HG03039 (cell line): ENCODE data around the gene ZNF627.
"Not testable (repeated sequence)": the region's sequence is repeated elsewhere in the genome, so short reads cannot be mapped to it uniquely, and the experiment has no call there.

Source experiments
- ATAC-seq: cut with Tn5 transposase; IDR thresholded peaks from one replicate; pipeline ENCODE4 v1.9.1; 2021; ENCODE audit warnings: mild to moderate bottlenecking, moderate library complexity; ENCODE audit not compliant: unreplicated experiment

Gene ZNF627

DNA sequence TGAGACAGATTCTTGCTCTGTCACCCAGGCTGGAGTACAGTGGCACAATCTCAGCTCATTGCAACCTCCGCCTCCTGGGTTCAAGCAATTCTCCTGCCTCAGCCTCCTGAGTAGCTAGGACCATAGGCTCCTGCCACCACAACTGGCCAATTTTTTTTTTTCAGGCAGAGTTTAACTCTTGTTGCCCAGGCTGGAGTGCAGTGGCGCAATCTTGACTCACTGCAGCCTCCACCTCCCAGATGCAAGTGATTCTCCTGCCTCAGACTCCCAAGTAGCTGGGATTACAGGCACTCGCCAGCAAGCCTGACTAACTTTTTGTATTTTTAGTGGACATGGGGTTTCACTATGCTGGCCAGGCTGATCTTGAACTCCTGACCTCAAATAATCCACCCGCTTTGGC lies 23.5 kb upstream of the ZNF627 start:
- not testable (repeated sequence) for ATAC-seq

DNA sequence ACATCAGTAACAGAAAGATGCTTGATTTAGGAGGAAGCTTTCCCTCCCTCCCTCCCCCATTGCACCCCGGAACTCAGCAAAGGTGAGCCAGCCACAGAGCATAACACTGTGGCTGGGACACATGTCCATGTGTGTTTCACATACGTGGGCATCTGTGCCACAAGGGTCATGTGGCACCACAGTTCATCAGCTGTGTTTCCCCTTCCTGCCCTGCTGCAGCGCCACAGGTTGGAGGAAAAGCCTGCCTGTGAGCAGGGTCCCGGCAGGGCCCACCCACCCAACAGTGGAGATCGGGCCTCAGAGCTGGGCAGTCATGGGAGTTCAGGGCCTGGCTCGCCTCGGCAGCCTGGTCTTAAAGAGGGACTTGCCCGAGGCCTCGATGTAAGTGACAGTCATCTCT lies 22.6 kb upstream of the ZNF627 start:
- ATAC-seq = no peak

DNA sequence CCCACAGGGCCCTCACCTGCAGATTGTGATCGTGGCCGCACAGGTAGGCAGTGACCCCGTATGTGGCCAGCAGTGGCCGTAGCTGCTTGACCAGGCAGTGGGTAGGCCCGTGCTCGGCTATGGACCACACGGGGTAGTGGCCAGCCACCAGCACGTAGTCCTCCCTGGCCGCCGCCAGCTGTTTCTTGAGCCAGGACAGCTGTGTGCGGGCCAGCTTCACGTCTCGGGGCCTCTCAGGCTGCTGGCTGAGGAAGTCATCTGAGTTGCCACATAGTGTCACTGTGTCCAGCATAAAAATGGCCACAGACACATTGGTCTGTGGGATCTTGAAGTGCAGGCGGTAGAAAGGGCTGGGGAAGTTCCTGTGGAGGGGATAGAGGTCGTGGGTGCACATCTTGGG lies 21.1 kb upstream of the ZNF627 start:
- no peak for ATAC-seq

DNA sequence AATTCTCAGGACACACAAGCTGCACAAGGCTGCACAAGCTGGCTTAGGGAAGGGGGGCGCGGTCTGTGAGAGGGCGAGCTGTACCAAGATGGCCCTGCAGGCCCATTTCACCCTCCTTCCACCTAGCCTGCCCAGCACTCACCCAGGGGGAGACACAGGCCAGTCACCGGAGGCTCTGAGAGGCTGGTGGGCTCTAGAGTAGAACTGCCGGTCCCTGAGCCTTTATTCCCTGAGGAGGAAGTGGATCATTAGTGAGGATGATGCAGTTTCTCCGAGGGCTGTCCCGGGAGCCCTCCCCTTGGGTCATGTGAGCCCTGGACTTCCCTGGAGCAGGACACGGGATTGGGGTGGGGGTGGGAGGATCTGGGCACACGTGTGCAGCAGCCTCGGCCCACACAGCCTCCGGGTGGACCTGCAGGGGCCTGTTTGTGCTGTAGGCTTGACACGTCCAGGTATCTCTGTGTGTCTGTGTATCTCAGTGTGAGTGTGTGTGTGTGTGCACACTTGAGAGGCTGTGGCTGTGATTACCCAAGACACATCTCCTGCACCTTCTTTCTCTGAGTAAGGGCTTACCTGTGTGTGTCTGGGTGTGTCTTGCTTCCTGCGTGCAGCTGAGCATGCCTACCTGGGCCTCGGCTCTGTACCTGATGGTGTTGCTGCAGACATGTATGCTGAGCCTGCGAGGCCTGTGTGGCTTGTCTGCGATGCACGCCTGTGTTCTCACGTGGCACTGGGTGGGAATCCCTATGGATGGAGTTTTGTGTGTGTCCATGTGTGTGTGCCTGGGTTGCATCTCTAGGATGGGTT lies 19.6 kb upstream of the ZNF627 start, which contains the start of gene ACP5:
ACP5 (minus strand) TSS at position 195 of the 807 bp plus-strand sequence. CDS start 328 bp downstream, outside the sequence.
- no peak for ATAC-seq

DNA sequence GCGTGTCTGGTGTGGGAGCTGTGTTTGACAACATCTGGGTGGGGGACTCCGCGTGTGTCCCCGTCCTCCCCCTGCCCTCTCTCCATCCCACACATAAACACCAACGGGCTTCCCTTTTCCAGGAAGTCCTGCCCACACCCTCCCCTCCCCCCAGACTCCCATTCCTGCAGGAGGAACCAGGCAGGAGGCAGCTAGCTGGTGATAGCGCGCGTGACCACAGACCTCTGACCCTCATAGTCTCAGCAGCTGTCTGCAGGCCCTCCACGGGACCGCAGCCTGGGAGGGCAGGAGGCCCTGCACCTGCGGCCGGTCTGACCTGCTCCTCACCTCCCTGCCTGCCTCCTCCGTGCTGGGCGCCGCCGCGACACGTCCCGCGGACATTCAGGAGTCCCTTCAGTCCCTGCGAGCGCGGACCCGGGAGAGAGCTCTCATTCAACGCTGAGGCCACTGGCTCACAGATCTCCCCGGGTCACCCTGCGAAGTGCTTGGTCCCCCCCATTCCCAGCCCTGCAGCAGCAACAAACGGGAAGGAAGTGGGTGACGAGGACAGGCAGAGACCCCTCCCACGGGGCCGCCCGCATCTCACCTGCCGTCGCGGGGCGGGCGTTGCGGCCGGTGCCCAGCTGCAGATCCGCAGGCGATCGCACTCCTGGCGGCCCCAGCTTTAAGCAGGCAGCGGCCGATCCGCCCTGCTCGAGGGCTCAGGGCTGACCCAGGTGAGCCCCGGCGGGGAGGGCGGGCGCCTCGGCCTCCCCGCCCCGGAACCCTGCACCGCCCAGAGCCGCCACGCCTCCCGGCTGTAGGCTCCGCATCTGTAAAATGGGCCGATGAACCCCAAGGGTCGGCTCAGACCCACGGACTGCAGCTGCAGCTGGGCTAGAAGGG lies 18.8 kb upstream of the ZNF627 start:
- ATAC-seq = no peak

DNA sequence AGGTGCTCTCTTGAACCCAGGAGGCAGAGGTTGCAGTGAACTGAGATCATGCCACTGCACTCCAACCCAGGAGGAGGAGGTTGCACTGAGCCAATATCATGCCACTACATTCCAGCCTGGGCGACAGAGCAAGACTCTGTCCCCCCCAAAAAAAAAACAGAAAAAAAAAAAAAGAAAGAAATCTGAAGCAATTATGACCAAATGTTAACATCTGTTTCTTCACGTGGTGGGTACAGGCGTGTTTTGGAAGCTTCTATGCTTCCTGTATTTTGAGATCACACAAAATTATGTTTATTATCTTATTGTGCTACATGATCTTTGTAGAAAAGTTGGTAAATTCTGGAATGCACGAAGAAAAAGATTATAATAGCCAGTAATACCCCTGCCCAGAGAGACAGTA lies 17.2 kb upstream of the ZNF627 start:
- no peak for ATAC-seq

DNA sequence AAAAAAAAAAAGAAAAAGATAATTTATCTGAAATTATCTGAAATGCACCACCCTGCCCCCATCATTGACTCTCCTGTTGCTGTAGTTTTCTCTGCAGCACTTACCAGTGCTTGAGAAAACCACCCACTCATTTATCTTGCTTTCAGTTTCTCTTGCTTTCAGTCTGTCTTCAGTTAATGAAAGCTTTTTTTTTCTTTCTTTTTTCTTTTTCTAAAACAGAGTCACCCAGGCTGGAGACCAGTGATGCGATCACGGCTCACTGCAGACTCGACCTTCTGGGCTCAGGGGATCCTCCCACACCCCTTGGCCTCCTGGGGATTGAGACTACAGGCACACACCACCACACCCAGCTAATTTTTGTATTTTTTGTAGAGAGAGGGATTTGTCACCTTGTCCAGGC lies 15.5 kb upstream of the ZNF627 start:
- peak; percentile 44 for ATAC-seq

DNA sequence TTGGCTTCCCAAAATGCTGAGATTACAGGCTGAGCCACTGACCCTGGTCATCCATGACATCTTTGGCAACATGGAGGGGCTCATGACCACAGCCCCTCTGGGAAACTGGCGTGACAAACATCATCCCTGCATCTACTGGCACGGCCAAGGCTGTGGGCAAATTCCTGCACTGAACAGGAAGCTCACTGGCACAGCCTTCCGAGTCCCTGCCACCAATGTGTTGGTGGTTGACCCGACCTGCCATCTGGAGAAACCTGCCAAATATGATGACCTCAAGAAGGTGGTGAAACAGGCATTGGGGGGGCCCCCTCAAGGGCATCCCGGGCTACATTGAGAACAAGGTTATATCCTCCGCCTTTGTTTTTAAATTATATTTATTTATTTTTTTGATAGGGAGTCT lies 11.0 kb upstream of the ZNF627 start:
- no peak for ATAC-seq

DNA sequence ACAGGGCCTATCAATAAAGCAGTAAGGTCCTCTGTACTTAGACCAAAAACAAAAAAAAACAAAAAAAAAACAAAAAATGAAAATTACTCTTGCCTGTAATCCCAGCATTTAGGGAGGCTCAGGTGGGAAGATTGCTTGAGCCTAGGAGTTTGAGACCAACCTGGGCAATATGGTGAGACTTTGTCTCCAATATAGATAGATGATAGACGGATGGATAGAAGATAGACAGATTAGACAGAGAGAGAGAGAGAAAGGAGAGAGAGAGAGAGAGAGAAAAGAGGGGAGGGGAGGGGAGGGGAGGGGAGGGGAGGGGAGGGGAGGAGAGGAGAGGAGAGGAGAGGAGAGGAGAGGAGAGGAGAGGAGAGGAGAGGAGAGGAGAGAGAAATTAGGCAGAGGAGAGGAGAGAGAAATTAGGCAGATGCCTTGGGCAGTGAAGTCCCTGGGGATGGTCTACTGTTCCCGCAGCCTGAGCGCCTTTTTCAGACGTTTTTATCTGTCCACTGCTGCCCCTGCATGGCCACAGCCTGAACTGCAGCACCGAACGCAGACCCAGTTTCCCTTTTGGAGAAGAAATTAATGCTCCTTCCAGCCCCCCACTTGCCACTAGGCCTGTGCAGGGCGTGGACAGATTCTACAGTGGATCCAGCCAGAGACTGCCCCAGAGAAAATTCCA lies 9.8 kb upstream of the ZNF627 start:
- ATAC-seq = no peak

DNA sequence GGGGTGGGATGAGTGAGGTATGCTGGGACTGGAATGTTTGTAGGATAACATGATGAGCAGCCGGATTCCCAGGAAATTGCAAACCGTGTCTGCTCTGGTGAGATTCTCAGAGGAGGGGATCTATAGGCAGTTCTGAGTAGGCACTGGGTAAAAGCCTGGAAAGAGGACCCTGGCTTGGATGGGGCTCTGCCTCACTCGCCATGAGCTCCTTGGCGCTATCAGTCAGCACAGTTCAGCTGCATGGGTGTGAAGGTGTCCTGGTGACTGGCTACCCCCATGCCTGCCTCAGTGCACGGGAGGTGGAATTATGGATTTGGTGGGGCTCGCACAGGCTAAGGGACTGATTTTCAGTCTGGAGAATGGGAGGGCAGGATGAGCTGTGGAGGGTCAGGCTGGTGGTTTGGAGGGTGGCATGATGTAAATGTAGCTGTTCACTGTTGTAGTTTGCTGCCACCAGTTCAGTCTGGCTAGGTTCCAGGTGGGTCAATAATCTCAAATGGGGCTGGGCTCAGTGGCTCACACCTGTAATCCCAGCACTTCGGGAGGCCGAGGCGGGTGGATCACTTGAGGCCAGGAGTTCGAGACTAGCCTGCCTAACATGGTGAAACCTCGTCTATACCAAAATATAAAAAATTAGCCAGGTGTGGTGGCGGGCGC lies 9.2 kb upstream of the ZNF627 start:
- ATAC-seq = no peak

DNA sequence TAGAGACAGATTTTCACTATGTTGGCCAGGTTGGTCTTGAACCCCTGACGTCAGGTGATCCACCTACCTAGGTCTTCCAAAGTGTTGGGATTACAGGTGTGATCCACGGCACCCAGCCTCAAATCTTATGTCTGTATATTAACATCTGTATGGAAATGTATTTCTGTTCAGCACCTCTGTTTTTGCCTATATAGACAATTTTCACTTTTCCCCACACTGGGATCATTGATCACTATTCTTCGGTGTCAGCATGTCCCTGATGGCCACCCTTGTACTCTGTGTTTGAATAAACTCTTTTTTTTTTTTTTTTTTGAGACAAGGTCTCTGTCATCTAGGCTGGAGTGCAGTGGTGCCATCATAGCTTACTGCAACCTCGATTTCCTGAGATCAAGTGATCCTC lies 3.2 kb upstream of the ZNF627 start:
- ATAC-seq = no peak

DNA sequence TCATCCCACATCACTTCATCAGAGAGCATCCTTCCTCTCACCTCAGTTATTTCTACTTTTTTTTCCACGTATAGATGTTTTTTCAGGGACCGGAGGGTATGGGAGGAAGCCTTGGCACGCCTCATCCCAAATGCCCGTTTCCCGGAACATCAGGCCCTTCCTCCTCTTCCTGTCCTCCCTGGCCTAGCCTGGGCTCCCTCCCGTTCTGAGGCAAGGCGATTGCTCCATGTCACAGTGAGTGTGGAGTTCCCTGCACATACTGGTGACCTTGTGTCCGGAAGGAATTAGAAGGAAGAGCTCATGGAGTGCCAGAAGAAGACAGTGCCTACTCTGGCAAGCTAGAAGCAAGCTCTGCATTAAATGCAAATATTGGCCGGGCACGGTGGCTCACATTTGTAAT lies 1.1 kb upstream of the ZNF627 start:
- ATAC-seq = no peak

DNA sequence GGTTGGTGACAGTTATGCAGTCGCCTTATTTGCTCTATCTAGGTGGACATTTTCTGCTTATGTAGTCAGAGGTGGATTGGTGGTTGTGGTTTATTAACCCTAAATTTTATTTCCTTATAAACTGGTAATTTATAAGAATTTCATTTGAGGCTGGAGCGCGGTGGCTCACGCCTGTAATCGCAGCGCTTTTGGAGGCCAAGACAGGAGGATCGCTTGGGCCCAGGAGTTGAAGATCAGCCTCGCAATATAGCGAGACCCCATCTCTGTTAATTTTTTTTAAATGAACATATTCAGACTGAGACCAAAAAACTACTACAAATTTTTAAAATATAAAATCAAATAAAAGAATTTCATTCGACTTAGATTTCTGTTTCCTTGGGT lies 810 bp downstream of the ZNF627 start:
- no peak for ATAC-seq

DNA sequence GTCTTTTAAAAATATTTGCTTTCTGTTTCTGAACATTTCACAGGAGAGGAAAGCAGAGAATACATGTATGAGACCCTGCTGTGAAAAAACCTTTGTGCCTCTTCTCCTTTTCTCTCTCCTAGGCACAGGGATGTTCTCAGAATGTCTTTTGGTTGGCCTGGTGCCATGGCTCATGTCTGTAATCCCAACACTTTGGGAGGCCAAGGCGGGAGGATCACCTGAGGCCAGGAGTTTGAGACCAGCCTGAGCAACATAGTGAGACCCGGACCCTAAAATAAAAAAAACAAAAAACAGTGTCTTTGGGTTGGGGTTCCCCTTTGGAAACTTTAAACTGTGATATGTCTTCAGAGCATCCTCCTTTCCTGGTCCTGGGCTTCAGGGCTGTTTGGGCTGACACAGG lies 1.5 kb downstream of the ZNF627 start:
- no peak for ATAC-seq

DNA sequence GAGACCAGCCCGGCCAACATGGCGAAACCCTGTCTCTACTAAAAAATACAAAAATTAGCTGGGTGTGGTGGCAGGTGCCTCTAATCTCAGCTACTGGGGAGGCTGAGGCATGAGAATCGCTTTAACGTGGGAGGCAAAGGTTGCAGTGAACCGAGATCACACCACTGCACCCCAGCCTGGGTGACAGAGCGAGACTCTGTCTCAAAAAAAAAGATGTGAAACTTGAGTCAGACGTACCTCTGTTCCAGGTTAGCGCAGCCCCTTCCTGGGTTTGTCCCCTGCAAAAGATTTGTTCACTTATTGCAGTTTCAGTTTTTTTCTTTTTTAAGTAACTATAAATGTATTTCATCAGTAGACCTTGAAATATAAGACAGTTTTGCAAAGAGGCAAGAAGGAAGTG lies 2.4 kb downstream of the ZNF627 start:
- ATAC-seq = not testable (repeated sequence)

DNA sequence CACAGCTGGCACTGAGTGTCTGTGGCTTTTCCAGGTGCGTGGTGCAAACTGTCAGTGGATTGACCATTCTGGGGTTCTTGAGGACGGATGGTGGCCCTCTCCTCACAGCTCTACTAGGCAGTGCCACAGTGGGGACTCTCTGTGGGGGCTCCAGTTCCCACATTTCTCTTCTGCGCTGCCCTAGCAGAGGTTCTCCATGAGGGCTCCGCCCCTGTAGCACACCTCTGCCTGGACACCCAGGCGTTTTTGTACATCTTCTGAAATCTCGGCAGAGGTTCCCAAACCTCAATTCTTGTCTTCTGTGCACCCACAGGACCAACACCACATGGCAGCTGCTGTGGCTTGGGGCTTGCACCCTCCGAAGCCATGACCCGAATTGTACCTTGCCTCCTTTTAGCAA lies 9.2 kb downstream of the ZNF627 start:
- no peak for ATAC-seq

DNA sequence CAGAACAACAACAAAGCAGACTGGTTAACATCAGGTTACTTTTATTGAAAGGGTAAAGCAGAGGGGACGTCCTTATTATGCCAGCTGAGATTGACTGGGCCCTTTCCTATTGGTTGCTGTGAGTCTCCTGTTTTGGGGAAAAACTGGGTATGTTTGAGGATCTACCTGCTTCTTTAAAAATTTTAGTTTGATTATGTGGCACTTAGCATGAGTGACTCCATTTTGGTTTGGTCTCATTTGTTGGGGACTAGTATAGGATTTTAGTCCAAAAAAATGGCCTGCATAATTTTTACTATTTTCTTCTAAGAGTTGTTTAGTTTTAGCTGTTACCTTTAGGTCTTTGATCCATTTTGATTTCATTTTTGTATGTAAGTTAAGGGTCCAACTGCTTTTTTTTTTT lies 14.4 kb downstream of the ZNF627 start:
- ATAC-seq = no peak

DNA sequence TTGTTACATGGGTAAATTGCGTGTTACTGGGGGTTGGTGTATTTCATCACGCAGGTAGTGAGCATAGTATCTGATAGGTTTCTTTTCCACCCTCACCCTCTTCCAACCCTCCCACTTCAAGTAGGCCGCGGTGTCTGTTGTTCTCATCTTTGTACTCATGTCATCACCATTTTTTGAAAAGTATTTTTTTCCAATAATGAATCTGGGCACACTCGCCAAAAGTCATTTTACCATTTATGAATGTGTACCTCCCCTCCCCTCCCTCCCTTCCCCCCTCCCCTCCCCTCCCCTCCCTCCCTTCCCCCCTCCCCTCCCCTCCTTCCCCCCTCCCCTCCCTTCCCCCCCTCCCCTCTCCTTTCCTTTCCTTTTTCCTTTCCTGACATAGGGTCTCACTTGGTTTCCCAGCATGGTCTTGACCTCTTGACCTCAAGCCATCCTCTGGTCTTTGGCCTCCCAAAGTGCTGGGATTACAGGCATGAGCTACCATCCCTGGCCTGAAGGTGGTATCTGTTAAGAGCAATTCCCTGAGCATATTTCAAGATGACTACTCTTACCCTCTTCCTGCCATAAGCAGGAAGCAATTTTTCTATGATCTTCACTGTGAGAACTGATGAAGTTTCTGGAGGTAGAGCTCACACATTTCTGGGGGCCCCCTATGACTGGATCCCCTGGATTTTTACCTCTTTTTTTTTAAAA lies 15.7 kb downstream of the ZNF627 start:
- no peak for ATAC-seq

DNA sequence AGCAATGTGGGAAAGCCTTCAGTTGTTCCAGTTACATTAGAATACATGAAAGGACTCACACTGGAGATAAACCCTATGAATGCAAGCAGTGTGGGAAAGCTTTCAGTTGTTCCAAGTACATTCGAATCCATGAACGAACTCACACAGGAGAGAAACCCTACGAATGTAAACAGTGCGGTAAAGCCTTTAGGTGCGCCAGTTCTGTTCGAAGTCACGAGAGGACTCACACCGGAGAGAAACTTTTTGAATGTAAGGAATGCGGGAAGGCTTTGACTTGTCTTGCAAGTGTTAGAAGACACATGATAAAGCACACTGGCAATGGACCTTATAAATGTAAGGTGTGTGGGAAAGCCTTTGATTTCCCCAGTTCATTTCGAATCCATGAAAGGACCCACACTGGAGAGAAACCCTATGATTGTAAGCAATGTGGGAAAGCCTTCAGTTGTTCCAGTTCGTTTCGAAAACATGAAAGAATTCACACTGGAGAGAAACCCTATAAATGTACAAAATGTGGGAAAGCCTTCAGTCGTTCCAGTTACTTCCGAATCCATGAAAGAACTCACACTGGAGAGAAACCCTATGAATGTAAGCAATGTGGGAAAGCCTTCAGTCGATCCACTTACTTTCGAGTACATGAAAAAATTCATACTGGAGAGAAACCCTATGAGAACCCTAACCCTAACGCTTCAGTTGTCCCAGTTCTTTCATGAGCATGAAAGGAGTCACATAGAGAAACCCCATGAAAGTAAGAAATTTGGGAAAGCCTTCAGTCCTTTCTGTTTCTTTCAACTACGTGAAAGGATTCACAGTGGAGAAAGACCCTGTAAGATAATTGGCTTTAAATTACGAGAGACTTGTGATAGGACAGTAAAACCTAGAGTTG lies 20.1 kb downstream of the ZNF627 start:
- ATAC-seq = no peak
